SK-N-MC (cell line): ENCODE data around the gene CASZ1.

Source experiments
- EZH2 ChIP-seq: fragments of 200-600 bp; sonication (generic); IDR thresholded peaks from one replicate; pipeline ENCODE4 v1.6.1; 2017; ENCODE audit warnings: antibody characterized with exemption
- POLR2AphosphoS5 ChIP-seq: IDR thresholded peaks from 2 replicates; pipeline ENCODE4 v1.6.1; 2012; ENCODE audit warnings: mild to moderate bottlenecking, low read depth, low read length, borderline replicate concordance

GRCh38 chr1:10640843-10641553 lies 155.4 kb downstream of the CASZ1 start:
- TF ChIP-seq EZH2: no peak
- no peak for TF ChIP-seq POLR2AphosphoS5
